Testis (tissue), 2 donors: ENCODE measurements around the gene PSRC1.

ENCODE experiments used
- POLR2A ChIP-seq: fragments of 450-650 bp; IDR thresholded peaks from one replicate; pipeline ENCODE4 v1.6.1; 2017; ENCODE audit warnings: antibody characterized with exemption, mild to moderate bottlenecking, moderate library complexity
- TF ChIP-seq, protein P1 (sequence below), 3 experiments: fragments of 450-650 bp in 2 of 3; fragments of 200-600 bp in 1 of 3; sonication (generic) in 1 of 3; IDR thresholded peaks; one replicate each; pipeline ENCODE4 v1.5.1; 2016 to 2019; ENCODE audit warnings: antibody characterized with exemption in 3 of 3, mild to moderate bottlenecking in 2 of 3, moderate library complexity in 1 of 3

DNA sequence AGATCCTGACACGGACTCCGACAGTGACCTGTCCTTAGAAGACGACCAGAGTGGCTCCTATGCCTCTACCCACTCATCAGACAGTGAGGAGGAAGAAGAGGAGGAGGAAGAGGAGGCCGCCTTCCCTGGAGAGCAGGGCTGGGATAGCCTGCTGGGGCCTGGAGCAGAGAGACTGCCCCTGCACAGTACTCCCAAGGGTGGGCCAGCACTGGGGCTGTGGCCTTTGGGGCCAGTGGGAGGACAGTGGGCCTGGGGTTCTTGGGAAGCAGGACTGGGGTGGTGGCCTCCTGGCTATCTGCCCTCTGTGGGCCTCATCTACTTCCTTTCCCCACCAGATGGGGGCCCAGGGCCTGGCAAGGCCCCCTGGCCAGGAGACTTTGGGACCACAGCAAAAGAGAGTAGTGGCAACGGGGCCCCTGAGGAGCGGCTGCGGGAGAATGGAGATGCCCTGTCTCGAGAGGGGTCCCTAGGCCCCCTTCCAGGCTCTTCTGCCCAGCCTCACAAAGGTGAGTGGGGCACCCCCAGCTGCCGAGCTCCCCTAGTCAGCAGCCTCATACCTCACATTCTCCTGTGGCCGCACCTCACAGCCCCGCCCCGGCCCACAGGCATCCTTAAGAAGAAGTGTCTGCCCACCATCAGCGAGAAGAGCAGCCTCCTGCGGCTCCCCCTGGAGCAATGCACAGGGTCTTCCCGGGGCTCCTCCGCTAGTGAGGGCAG lies 10.0 kb downstream of the PSRC1 start:
- TF ChIP-seq, protein P1, sequence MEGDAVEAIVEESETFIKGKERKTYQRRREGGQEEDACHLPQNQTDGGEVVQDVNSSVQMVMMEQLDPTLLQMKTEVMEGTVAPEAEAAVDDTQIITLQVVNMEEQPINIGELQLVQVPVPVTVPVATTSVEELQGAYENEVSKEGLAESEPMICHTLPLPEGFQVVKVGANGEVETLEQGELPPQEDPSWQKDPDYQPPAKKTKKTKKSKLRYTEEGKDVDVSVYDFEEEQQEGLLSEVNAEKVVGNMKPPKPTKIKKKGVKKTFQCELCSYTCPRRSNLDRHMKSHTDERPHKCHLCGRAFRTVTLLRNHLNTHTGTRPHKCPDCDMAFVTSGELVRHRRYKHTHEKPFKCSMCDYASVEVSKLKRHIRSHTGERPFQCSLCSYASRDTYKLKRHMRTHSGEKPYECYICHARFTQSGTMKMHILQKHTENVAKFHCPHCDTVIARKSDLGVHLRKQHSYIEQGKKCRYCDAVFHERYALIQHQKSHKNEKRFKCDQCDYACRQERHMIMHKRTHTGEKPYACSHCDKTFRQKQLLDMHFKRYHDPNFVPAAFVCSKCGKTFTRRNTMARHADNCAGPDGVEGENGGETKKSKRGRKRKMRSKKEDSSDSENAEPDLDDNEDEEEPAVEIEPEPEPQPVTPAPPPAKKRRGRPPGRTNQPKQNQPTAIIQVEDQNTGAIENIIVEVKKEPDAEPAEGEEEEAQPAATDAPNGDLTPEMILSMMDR (IDR thresholded peaks at IDR 0.05), result no peak
- TF ChIP-seq POLR2A, result no peak
